HEK293 (cell line): ENCODE data around the gene B4GALT2.
A peak's percentile ranks its signal among the peaks of the same experiment; 100 is the strongest.

ENCODE experiments used
- GLI2 ChIP-seq: fragments of 450-650 bp; formaldehyde crosslinking; IDR thresholded peaks from 2 replicates; pipeline ENCODE4; 2017; ENCODE audit warnings: missing biosample characterization, missing genetic modification characterization, low read depth, borderline replicate concordance
- ZBTB11 ChIP-seq: fragments of 450-650 bp; formaldehyde crosslinking; conservative IDR thresholded peaks from 2 replicates; pipeline ENCODE4 v1.5.1; 2016; ENCODE audit warnings: low read depth, missing biosample characterization, missing genetic modification characterization
- ZNF184 ChIP-seq: fragments of 450-650 bp; IDR thresholded peaks from 2 replicates; pipeline ENCODE4 v1.5.1; 2018; ENCODE audit warnings: missing biosample characterization, mild to moderate bottlenecking, missing genetic modification characterization
- ZNF2 ChIP-seq: fragments of 450-650 bp; formaldehyde crosslinking; IDR thresholded peaks from 2 replicates; pipeline ENCODE4 v1.5.1; 2016; ENCODE audit warnings: missing biosample characterization, missing genetic modification characterization
- ZNF202 ChIP-seq: fragments of 450-650 bp; formaldehyde crosslinking; IDR thresholded peaks from 2 replicates; pipeline ENCODE4 v1.5.1; 2016; ENCODE audit warnings: missing biosample characterization, missing genetic modification characterization, borderline replicate concordance
- ZNF335 ChIP-seq: fragments of 450-650 bp; formaldehyde crosslinking; conservative IDR thresholded peaks from 2 replicates; pipeline ENCODE4 v1.5.1; 2016; ENCODE audit warnings: missing biosample characterization, missing genetic modification characterization
- ZNF341 ChIP-seq: fragments of 450-650 bp; formaldehyde crosslinking; IDR thresholded peaks from 2 replicates; pipeline ENCODE4; 2016; ENCODE audit warnings: low read depth, missing biosample characterization, missing genetic modification characterization
- ZNF518A ChIP-seq: fragments of 450-650 bp; formaldehyde crosslinking; conservative IDR thresholded peaks from 2 replicates; pipeline ENCODE4 v1.5.1; 2016; ENCODE audit warnings: low read depth, missing biosample characterization, missing genetic modification characterization
- ZNF561 ChIP-seq: fragments of 450-650 bp; IDR thresholded peaks from 2 replicates; pipeline ENCODE4 v1.5.1; 2018; ENCODE audit warnings: missing biosample characterization, missing genetic modification characterization, borderline replicate concordance
- ZNF600 ChIP-seq: fragments of 450-650 bp; formaldehyde crosslinking; IDR thresholded peaks from 2 replicates; pipeline ENCODE4 v1.5.1; 2016; ENCODE audit warnings: missing biosample characterization, missing genetic modification characterization
- ZNF664 ChIP-seq: fragments of 450-650 bp; formaldehyde crosslinking; IDR thresholded peaks from 2 replicates; pipeline ENCODE4 v1.5.1; 2016; ENCODE audit warnings: missing biosample characterization, missing genetic modification characterization
- TF ChIP-seq, protein P1 (sequence below): fragments of 450-650 bp; formaldehyde crosslinking; IDR thresholded peaks from 2 replicates; pipeline ENCODE4 v1.5.1; 2016; ENCODE audit warnings: missing biosample characterization, missing genetic modification characterization
- TF ChIP-seq, protein P2 (sequence below): fragments of 450-650 bp; formaldehyde crosslinking; IDR thresholded peaks from 2 replicates; pipeline ENCODE4 v1.5.1; 2016; ENCODE audit warnings: missing biosample characterization, missing genetic modification characterization
- TF ChIP-seq, protein P3 (sequence below): fragments of 450-650 bp; formaldehyde crosslinking; IDR thresholded peaks from 2 replicates; pipeline ENCODE4 v1.5.1; 2016; ENCODE audit warnings: missing biosample characterization, missing genetic modification characterization

Gene B4GALT2

DNA sequence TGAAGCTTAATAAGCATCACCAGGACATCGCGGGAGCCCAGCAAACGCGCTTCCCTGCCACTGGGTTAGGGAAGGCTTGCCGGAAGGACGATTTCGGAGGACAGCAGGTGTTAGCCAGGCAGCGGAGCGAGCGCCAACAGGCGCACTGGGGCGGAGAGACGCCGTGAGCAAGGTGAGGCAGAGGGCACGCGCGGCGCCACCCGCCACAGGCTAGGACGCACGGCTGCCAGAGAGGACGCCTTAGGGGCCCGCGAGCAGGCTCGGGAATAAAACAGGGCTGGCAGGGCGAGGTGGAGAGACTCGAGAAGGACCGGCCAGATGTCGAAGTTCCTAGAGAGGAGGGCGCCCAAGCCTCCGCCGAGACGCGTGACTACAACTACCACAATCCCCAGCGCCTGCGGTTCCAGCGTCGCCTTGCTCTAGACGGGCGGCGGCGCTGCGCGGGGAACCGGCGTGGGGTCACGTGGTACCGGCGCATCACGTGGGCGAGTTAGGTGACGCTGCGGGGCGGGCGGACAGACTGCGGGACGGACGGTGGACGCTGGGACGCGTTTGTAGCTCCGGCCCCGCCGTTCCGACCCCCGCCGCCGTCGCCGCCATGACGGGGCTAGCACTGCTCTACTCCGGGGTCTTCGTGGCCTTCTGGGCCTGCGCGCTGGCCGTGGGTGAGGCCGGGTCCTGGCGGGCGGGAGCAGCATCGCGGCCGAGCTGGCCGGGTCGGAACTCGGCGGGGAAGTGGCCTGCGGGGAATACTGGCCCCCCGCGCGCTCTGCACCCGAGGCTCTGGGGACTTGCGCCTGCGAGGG, 4.4 kb upstream of the B4GALT2 start, which contains the start of gene ATP6V0B (continued):
- peak; percentile 15; the same call in 1 of the 2 replicates for TF ChIP-seq ZNF518A
- TF ChIP-seq, protein P1, sequence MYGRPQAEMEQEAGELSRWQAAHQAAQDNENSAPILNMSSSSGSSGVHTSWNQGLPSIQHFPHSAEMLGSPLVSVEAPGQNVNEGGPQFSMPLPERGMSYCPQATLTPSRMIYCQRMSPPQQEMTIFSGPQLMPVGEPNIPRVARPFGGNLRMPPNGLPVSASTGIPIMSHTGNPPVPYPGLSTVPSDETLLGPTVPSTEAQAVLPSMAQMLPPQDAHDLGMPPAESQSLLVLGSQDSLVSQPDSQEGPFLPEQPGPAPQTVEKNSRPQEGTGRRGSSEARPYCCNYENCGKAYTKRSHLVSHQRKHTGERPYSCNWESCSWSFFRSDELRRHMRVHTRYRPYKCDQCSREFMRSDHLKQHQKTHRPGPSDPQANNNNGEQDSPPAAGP (tag by site-specific recombination) = no peak
- no peak for TF ChIP-seq ZNF664 (tag by site-specific recombination)
- no peak for TF ChIP-seq ZNF184 (tag by site-specific recombination)
- no peak for TF ChIP-seq GLI2 (tag by site-specific recombination)
- TF ChIP-seq ZNF202 (tag by site-specific recombination) = no peak
- peak; percentile 91 for TF ChIP-seq ZBTB11 (tag by site-specific recombination)
- peak; percentile 57 for TF ChIP-seq ZNF600 (tag by site-specific recombination)
- peak; percentile 83 for TF ChIP-seq ZNF341 (tag by site-specific recombination)
- TF ChIP-seq ZNF561 (tag by site-specific recombination) = peak; percentile 62
- peak; percentile 96 for TF ChIP-seq ZNF335 (tag by site-specific recombination)
- TF ChIP-seq, protein P2, sequence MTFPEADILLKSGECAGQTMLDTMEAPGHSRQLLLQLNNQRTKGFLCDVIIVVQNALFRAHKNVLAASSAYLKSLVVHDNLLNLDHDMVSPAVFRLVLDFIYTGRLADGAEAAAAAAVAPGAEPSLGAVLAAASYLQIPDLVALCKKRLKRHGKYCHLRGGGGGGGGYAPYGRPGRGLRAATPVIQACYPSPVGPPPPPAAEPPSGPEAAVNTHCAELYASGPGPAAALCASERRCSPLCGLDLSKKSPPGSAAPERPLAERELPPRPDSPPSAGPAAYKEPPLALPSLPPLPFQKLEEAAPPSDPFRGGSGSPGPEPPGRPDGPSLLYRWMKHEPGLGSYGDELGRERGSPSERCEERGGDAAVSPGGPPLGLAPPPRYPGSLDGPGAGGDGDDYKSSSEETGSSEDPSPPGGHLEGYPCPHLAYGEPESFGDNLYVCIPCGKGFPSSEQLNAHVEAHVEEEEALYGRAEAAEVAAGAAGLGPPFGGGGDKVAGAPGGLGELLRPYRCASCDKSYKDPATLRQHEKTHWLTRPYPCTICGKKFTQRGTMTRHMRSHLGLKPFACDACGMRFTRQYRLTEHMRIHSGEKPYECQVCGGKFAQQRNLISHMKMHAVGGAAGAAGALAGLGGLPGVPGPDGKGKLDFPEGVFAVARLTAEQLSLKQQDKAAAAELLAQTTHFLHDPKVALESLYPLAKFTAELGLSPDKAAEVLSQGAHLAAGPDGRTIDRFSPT (tag by site-specific recombination) = peak; percentile 41; the same call in 1 of the 2 replicates
- TF ChIP-seq, protein P3, sequence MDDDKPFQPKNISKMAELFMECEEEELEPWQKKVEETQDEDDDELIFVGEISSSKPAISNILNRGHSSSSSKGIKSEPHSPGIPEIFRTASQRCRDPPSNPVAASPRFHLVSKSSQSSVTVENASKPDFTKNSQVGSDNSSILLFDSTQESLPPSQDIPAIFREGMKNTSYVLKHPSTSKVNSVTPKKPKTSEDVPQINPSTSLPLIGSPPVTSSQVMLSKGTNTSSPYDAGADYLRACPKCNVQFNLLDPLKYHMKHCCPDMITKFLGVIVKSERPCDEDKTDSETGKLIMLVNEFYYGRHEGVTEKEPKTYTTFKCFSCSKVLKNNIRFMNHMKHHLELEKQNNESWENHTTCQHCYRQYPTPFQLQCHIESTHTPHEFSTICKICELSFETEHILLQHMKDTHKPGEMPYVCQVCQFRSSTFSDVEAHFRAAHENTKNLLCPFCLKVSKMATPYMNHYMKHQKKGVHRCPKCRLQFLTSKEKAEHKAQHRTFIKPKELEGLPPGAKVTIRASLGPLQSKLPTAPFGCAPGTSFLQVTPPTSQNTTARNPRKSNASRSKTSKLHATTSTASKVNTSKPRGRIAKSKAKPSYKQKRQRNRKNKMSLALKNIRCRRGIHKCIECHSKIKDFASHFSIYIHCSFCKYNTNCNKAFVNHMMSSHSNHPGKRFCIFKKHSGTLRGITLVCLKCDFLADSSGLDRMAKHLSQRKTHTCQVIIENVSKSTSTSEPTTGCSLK (tag by site-specific recombination) = no peak
- TF ChIP-seq ZNF2 (tag by site-specific recombination) = peak; percentile 75
- TF ChIP-seq, all 188 proteins: peak for 58
